Parathyroid adenoma (tissue), 2 donors: ENCODE measurements around the gene PPM1F.

ENCODE experiments used
- H2AFZ ChIP-seq: fragments of 300-600 bp; sonication (generic); one replicate; pipeline ENCODE4 v1.7.0; 2017; ENCODE audit warnings: antibody characterized with exemption, mild to moderate bottlenecking
- H3K27ac ChIP-seq: fragments of 300-600 bp; sonication (generic); one replicate; pipeline ENCODE4 v1.7.0; 2017
- H3K27me3 ChIP-seq: fragments of 300-600 bp; sonication (generic); one replicate; pipeline ENCODE4 v1.7.0; 2017; ENCODE audit warnings: low read length; ENCODE audit not compliant: control insufficient read depth, insufficient read depth
- H3K36me3 ChIP-seq: fragments of 300-600 bp; sonication (generic); one replicate; pipeline ENCODE4 v1.7.0; 2017; ENCODE audit warnings: low read length; ENCODE audit not compliant: control insufficient read depth, insufficient read depth
- H3K4me1 ChIP-seq: fragments of 300-600 bp; sonication (generic); one replicate; pipeline ENCODE4 v1.7.0; 2017; ENCODE audit warnings: control low read depth
- H3K4me2 ChIP-seq: fragments of 300-600 bp; sonication (generic); one replicate; pipeline ENCODE4 v1.7.0; 2017; ENCODE audit warnings: low read length
- H3K4me3 ChIP-seq: fragments of 300-600 bp; sonication (generic); one replicate; pipeline ENCODE4 v1.7.0; 2017; ENCODE audit warnings: low read depth, low read length
- H3K79me2 ChIP-seq: fragments of 300-600 bp; sonication (generic); one replicate; pipeline ENCODE4 v1.7.0; 2017; ENCODE audit warnings: control low read depth
- H3K9ac ChIP-seq: fragments of 300-600 bp; sonication (generic); one replicate; pipeline ENCODE4 v1.7.0; 2017; ENCODE audit warnings: mild to moderate bottlenecking
- H3K9me3 ChIP-seq: fragments of 300-600 bp; sonication (generic); one replicate; pipeline ENCODE4 v1.7.0; 2017; ENCODE audit warnings: low read length; ENCODE audit not compliant: control insufficient read depth
- TF ChIP-seq, protein P1 (sequence below): fragments of 300-600 bp; sonication (generic); IDR thresholded peaks from one replicate; pipeline ENCODE4 v1.7.0; 2017; ENCODE audit warnings: antibody characterized with exemption, mild to moderate bottlenecking
- donor health status: primary hyperparathyroidism.

PPM1F gene

DNA sequence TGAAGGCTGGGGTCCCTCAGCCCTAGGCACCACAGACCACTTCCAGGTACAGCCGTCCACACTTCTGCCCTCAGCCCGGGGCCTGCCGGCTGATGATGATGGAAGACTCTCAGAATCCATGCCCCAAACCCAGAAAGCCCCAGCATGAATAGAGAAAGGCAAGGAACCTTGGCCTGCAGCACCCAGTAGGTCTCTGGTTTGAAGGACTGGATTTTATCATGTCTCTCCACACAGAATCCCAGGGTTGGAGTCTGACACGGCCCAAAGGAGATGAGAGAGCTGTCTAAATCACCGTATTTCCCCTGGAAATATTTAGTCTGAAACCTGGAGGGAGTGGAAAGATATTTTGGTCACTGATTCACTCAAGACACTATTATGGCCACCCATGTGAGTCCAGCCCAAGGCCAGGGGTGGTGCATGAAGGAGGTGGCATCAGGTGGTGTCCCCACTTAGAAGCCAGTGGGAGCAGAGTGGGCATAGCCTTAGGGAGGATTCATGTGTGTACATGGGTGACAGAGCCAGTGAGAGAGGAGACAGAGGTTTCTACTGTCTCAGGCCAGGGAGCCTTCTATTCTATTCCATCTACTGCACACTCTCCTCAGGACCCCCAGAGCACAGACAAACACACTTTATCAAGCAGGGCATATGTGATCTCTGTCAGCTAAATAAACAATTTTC, 15.9 kb upstream of the PPM1F start:
- H3K27ac ChIP-seq, result no peak overlapping the region
- H3K4me2 ChIP-seq, result no peak overlapping the region
- H3K9me3 ChIP-seq, result no peaks in the 10 kb centered on the region
- no peaks in the 10 kb centered on the region for H3K4me1 ChIP-seq
- no peaks in the 10 kb centered on the region for H3K27me3 ChIP-seq
- TF ChIP-seq, protein P1, sequence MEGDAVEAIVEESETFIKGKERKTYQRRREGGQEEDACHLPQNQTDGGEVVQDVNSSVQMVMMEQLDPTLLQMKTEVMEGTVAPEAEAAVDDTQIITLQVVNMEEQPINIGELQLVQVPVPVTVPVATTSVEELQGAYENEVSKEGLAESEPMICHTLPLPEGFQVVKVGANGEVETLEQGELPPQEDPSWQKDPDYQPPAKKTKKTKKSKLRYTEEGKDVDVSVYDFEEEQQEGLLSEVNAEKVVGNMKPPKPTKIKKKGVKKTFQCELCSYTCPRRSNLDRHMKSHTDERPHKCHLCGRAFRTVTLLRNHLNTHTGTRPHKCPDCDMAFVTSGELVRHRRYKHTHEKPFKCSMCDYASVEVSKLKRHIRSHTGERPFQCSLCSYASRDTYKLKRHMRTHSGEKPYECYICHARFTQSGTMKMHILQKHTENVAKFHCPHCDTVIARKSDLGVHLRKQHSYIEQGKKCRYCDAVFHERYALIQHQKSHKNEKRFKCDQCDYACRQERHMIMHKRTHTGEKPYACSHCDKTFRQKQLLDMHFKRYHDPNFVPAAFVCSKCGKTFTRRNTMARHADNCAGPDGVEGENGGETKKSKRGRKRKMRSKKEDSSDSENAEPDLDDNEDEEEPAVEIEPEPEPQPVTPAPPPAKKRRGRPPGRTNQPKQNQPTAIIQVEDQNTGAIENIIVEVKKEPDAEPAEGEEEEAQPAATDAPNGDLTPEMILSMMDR, result no peak
- H3K4me3 ChIP-seq, result no peak overlapping the region
- no peak overlapping the region for H2AFZ ChIP-seq
- no peaks in the 10 kb centered on the region for H3K36me3 ChIP-seq
- H3K9ac ChIP-seq, result no peak overlapping the region
- H3K79me2 ChIP-seq, result no peaks in the 10 kb centered on the region

DNA sequence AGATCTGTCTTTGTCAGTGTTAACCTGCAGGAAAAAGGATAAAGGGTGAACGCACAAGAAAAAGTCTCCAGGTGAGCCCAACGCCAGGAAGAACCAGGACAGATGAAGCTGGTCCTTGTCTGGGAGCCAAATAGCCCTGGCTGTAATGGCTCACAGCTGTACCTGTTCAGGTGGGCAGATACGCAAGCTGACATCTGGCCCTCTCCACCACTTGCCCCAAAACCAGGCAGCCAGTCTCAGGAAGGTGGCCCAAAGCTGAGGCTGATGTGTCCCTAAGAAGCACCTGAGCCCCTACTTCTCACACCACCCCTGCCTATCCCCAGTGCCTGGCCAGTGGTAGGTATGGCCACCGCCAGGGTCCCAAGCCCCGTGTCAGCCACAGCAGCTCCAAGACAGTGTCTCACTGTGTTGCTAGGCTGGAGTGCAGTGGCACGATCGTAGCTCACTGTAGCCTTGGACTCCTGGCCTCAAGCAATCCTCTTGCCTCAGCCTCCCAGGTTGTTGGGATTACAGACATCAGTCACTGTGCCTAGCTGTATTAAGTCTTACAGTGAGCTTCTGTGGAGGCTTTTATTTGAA, 15.1 kb upstream of the PPM1F start:
- Histone ChIP-seq H3K36me3 (no peaks in the 10 kb centered on the region), H2AFZ (no peak overlapping the region), H3K9me3 (no peaks in the 10 kb centered on the region), H3K4me2 (no peak overlapping the region), H3K4me3 (no peak overlapping the region), H3K4me1 (no peaks in the 10 kb centered on the region), H3K27ac (no peak overlapping the region), H3K9ac (no peak overlapping the region), H3K79me2 (no peaks in the 10 kb centered on the region), H3K27me3 (no peaks in the 10 kb centered on the region)
- TF ChIP-seq, protein P1, result no peak

DNA sequence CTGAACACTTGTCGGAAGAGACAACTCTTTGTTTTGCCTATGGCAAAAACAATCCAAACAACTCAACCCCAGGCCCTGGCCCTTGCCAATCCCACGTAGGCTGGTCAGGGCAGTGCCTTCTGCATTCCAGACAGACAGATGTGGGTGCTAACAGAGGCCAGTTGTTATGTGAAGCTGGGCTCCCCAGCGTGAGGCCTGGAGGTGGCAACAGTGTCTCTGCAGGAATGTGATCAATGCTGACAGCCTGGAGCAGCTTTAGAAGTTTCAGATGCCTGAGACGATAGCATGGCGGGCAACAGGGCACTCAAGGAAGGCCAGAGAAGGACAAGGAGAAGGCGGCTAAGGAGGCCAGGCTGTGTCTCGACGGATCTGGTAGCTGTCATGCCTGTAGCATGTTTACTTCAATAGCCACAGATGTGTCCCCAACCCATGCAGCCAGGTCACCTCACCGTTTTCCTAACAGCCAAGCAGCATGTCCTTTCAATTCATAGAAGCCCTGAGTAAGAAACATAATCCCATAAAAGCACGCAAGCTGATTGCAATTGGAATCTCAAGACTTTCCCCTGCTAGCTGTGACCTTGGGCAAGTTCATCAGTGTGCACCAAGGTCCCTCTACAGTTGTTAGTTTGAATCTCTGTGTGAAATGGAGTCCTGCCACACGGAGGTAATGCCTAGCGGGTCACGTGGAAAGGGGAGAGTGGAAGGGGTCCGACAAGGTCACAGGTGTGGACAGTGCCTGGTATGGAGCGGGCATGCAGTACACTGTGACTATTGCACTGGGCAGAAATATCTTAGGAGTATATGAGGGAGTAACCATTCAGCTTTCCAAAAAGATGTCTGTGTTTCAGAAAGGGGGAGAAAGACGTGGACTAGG, 14.2 kb upstream of the PPM1F start:
- Histone ChIP-seq H3K4me2 (no peak overlapping the region), H2AFZ (no peak overlapping the region), H3K9ac (no peak overlapping the region), H3K4me1 (no peaks in the 10 kb centered on the region), H3K27ac (no peak overlapping the region), H3K27me3 (no peaks in the 10 kb centered on the region), H3K79me2 (no peaks in the 10 kb centered on the region), H3K4me3 (no peak overlapping the region), H3K36me3 (no peaks in the 10 kb centered on the region), H3K9me3 (no peaks in the 10 kb centered on the region)
- TF ChIP-seq, protein P1, result no peak

DNA sequence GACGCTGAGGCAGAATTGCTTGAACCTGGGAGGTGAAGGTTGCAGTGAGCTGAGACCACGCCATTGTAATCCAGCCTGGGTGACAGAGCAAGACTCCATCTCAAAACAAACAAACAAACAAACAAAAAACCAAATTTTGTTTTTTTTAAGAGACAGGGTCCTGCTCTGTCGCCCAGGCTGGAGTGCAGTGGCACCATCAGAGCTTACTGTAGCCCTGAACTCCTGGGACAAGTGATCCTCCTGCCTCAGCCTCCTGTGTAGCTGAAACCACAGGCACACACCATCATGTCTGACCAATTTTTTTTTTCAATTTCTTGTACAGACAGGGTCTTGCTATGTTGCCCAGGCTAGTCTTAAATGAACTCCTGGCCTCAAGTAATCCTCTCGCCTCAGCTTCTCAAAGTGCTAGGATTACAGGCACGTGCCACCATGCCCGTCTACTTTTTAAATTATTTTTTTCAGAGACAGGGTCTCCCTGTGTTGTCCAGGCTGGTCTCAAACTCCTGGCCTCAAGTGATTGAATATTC, 13.2 kb upstream of the PPM1F start:
- H3K4me3 ChIP-seq, result no peak overlapping the region
- no peaks in the 10 kb centered on the region for H3K36me3 ChIP-seq
- H3K4me1 ChIP-seq, result no peaks in the 10 kb centered on the region
- no peaks in the 10 kb centered on the region for H3K27me3 ChIP-seq
- H3K9me3 ChIP-seq, result no peaks in the 10 kb centered on the region
- TF ChIP-seq, protein P1, result no peak
- H2AFZ ChIP-seq, result no peak overlapping the region
- H3K79me2 ChIP-seq, result no peaks in the 10 kb centered on the region
- no peak overlapping the region for H3K9ac ChIP-seq
- H3K4me2 ChIP-seq, result no peak overlapping the region
- no peak overlapping the region for H3K27ac ChIP-seq
